Activated B cell treated with CpG ODN at 0.5 μM for 24 hours (primary cell): ENCODE data around the gene SMPD1. TPM values are rescaled to one million over a fixed set of nuclear protein-coding genes. Genes with fewer than 3 reads are reported as not detected.

ENCODE experiments used
- ATAC-seq: fragments of 200-7000 bp; cut with Tn5 transposase; one replicate; pipeline ENCODE4 v1.10.0; 2021; ENCODE audit warnings: low read depth, mild to moderate bottlenecking, moderate library complexity
- CTCF ChIA-PET: fragments of 350-600 bp; sonication (Branson Sonifier 250); formaldehyde crosslinking; loops from one replicate; lab custom pipeline; 2021; ENCODE audit warnings: antibody characterized with exemption; lab: Charles Lee
- POLR2A ChIA-PET: fragments of 350-600 bp; sonication (Branson Sonifier 250); formaldehyde crosslinking; loops from one replicate; lab custom pipeline; 2021; ENCODE audit warnings: antibody characterized with exemption; lab: Charles Lee
- DNase-seq: peaks from one replicate; pipeline ENCODE4 v3.0.0; 2022
- H3K27ac Mint-ChIP-seq: one replicate; pipeline ENCODE4 v1.8.0; 2020; ENCODE audit warnings: mixed read lengths
- H3K27me3 Mint-ChIP-seq: one replicate; pipeline ENCODE4 v1.8.0; 2021; ENCODE audit warnings: mixed read lengths
- H3K36me3 Mint-ChIP-seq: one replicate; pipeline ENCODE4 v1.8.0; 2021; ENCODE audit warnings: low read depth, mixed read lengths
- H3K4me1 Mint-ChIP-seq: one replicate; pipeline ENCODE4 v1.8.0; 2021; ENCODE audit warnings: mixed read lengths
- H3K4me3 Mint-ChIP-seq: one replicate; pipeline ENCODE4 v1.8.0; 2020; ENCODE audit warnings: mild to moderate bottlenecking, mixed read lengths
- H3K9me3 Mint-ChIP-seq: one replicate; pipeline ENCODE4 v1.8.0; 2020; ENCODE audit warnings: mixed read lengths
- CTCF ChIP-seq: fragments of 200-600 bp; IDR thresholded peaks from one replicate; pipeline ENCODE4 v1.8.0; 2022; ENCODE audit warnings: antibody characterized with exemption, mild to moderate bottlenecking
- intact Hi-C: fragments of 100-400 bp; cut with micrococcal nuclease; formaldehyde crosslinking; loops from one replicate; pipeline ENCODE4 v1.15.1; 2024
- total RNA-seq: library from RNA; stranded (reverse); gene quantifications from 2 replicates; pipeline ENCODE4 v1.2.3, GENCODE V29; 2022

SMPD1 gene
- total RNA-seq, 1 donor from 2014 or later, result 16.9 TPM

- H3K27ac Mint-ChIP-seq, result no peak overlapping the region
- H3K36me3 Mint-ChIP-seq, result no peaks in the 10 kb centered on the region
- no peaks in the 10 kb centered on the region for H3K9me3 Mint-ChIP-seq
- intact Hi-C loops, result no loop called here
- no peak for TF ChIP-seq CTCF
- ChIA-PET CTCF (interaction anchor here (2.6 kb wide), 1 partner anchor 59 kb away, joined by 17 read pairs; no protein-coding TSS in a partner anchor), POLR2A (no interaction called here)
- no peak overlapping the region for H3K4me3 Mint-ChIP-seq
- peaks cover 3% of the 10 kb centered on the region for H3K4me1 Mint-ChIP-seq
- ATAC-seq, result no peak
- H3K27me3 Mint-ChIP-seq, result no peaks in the 10 kb centered on the region
- no peak for DNase-seq
These were observed 47.7 kb downstream of the SMPD1 start for GRCh38 chr11:6437993-6438392.

GRCh38 chr11:6438979-6439571 is 48.8 kb downstream of the SMPD1 start:
- H3K27ac Mint-ChIP-seq, result no peak overlapping the region
- no peaks in the 10 kb centered on the region for H3K27me3 Mint-ChIP-seq
- no peak for ATAC-seq
- H3K9me3 Mint-ChIP-seq, result no peaks in the 10 kb centered on the region
- no peak for DNase-seq
- CTCF ChIA-PET, result interaction anchor here (0.6 to 2.6 kb wide), 3 partner anchors 9 to 60 kb away, joined by 3 to 17 read pairs (median 5); no protein-coding TSS in a partner anchor
- POLR2A ChIA-PET, result no interaction called here
- intact Hi-C loops, result no loop called here
- H3K36me3 Mint-ChIP-seq, result no peaks in the 10 kb centered on the region
- H3K4me1 Mint-ChIP-seq, result peaks cover 3% of the 10 kb centered on the region
- H3K4me3 Mint-ChIP-seq, result no peak overlapping the region
- TF ChIP-seq CTCF, result no peak

- intact Hi-C loops, result no loop called here
- ChIA-PET CTCF (interaction anchor here (1.0 to 10.2 kb wide), 4 partner anchors 18 to 96 kb away, joined by 3 to 331 read pairs (median 4); no protein-coding TSS in a partner anchor), POLR2A (no interaction called here)
- Mint-ChIP-seq H3K4me3 (no peak within 1 kb of the TSS), H3K27ac (no peak within 1 kb of the TSS), H3K4me1 (no peaks in the 10 kb centered on the region), H3K27me3 (no peaks in the 10 kb centered on the region), H3K36me3 (no peaks in the 10 kb centered on the region), H3K9me3 (no peaks in the 10 kb centered on the region)
- no peak for TF ChIP-seq CTCF
- DNase-seq, result no peak
- no peak for ATAC-seq
These were observed 50.7 kb downstream of the SMPD1 start, which contains the start of gene HPX for GRCh38 chr11:6440906-6441358. Gene HPX, minus strand, starts transcription at chr11:6440987. Its CDS starts 24 bp downstream, at chr11:6440963.

GRCh38 chr11:6442441-6442840 is 52.2 kb downstream of the SMPD1 start:
- DNase-seq, result no peak
- Mint-ChIP-seq H3K4me1 (no peaks in the 10 kb centered on the region), H3K36me3 (no peaks in the 10 kb centered on the region), H3K4me3 (no peak overlapping the region), H3K27ac (no peak overlapping the region), H3K9me3 (no peaks in the 10 kb centered on the region), H3K27me3 (no peaks in the 10 kb centered on the region)
- no peak for ATAC-seq
- CTCF ChIA-PET, result interaction anchor here (1.4 to 10.2 kb wide), 3 partner anchors 59 to 97 kb away, joined by 3 to 331 read pairs (median 3); no protein-coding TSS in a partner anchor
- TF ChIP-seq CTCF, result no peak
- intact Hi-C loops, result loop anchor here (2.0 kb wide), 1 partner anchor 14 kb away; no protein-coding TSS in a partner anchor
- POLR2A ChIA-PET, result no interaction called here

GRCh38 chr11:6443269-6444003 is 53.2 kb downstream of the SMPD1 start:
- peak; percentile 90 for ATAC-seq
- ChIA-PET CTCF (interaction anchor here (0.7 to 10.2 kb wide), 35 partner anchors 9 to 263 kb away, joined by 3 to 331 read pairs (median 4); partner anchors contain the start of genes APBB1, ARFIP2, SMPD1 and TIMM10B), POLR2A (interaction anchor here (1.6 to 1.8 kb wide), 2 partner anchors 24 to 65 kb away, joined by 6 to 21 read pairs; partner anchors contain the start of gene APBB1)
- Mint-ChIP-seq H3K36me3 (no peaks in the 10 kb centered on the region), H3K9me3 (no peaks in the 10 kb centered on the region), H3K4me1 (no peaks in the 10 kb centered on the region), H3K27me3 (no peaks in the 10 kb centered on the region), H3K4me3 (no peak overlapping the region), H3K27ac (no peak overlapping the region)
- DNase-seq, result peak; percentile 28
- intact Hi-C loops, result loop anchor here (1.0 to 2.0 kb wide), 4 partner anchors 15 to 192 kb away; no protein-coding TSS in a partner anchor
- TF ChIP-seq CTCF, result peak; percentile 28
